ENCODE results near the gene CFAP43. TPM values are rescaled to one million over a fixed set of nuclear protein-coding genes. Genes with fewer than 3 reads are reported as not detected.

The CFAP43 gene
- total and polyA plus RNA-seq, 9 of the 15 experiments (the other 6 are each of a cell fraction or from before 2014, with no cell fraction given), result 0.07 to 0.86 (median 0.11) TPM; not detected in 1

GRCh38 chr10:104120903-104121484, 111.2 kb downstream of the CFAP43 start (continued):
- TF ChIP-seq, protein P1, sequence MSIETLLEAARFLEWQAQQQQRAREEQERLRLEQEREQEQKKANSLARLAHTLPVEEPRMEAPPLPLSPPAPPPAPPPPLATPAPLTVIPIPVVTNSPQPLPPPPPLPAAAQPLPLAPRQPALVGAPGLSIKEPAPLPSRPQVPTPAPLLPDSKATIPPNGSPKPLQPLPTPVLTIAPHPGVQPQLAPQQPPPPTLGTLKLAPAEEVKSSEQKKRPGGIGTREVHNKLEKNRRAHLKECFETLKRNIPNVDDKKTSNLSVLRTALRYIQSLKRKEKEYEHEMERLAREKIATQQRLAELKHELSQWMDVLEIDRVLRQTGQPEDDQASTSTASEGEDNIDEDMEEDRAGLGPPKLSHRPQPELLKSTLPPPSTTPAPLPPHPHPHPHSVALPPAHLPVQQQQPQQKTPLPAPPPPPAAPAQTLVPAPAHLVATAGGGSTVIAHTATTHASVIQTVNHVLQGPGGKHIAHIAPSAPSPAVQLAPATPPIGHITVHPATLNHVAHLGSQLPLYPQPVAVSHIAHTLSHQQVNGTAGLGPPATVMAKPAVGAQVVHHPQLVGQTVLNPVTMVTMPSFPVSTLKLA (conservative IDR thresholded peaks at IDR 0.05), result peak; percentile 3 to 59; a peak in 3 of 4 replicates
- peak; percentile 75 for TF ChIP-seq RAD51 (IDR thresholded peaks at IDR 0.05; ENCODE audit: borderline replicate concordance, low read depth)
- TF ChIP-seq DACH1 (IDR thresholded peaks at IDR 0.05; ENCODE audit: partially characterized antibody), result no peak
- no peak for TF ChIP-seq PRPF4 (IDR thresholded peaks at IDR 0.05; ENCODE audit: insufficient read depth, low read depth, low read length, poor library complexity, severe bottlenecking)
- no peak for TF ChIP-seq HDAC6 (IDR thresholded peaks at IDR 0.05; ENCODE audit: low read depth, low read length)
- peak; percentile 64; the same call in 1 of the 2 replicates for TF ChIP-seq TOE1 (IDR thresholded peaks at IDR 0.05; ENCODE audit: borderline replicate concordance)
- TF ChIP-seq TOE1 (CRISPR knock-in tag; IDR thresholded peaks at IDR 0.05; ENCODE audit: borderline replicate concordance, low read depth), result no peak
- peak; percentile 32; the same call in 1 of the 2 replicates for TF ChIP-seq MGA (IDR thresholded peaks at IDR 0.05)
- peak; percentile 5 for TF ChIP-seq PRDM10 (IDR thresholded peaks at IDR 0.05; ENCODE audit: partially characterized antibody)
- TF ChIP-seq FOXJ3 (CRISPR knock-in tag; IDR thresholded peaks at IDR 0.05), result peak; percentile 20; the same call in 1 of the 2 replicates
